Measurements from ENCODE around the gene ERAL1. TPM values are rescaled to one million over a fixed set of nuclear protein-coding genes. Genes with fewer than 3 reads are reported as not detected.

ERAL1 gene
- total and polyA plus RNA-seq, 2 of the 4 experiments (the other 2 are of a cell fraction) = 34.1 to 62.3 TPM

- no peak overlapping the region for H2AFZ ChIP-seq (replicated peaks; ENCODE audit: low read length, poor library complexity)
- H4K20me1 ChIP-seq (ENCODE audit: insufficient read depth, low read length) = peaks cover 41% of the 10 kb centered on the region; the same call in 1 of the 2 replicates
- no peak overlapping the region for H3K18ac ChIP-seq (ENCODE audit: low read depth, low read length)
- peaks cover 51% of the 10 kb centered on the region for H3K36me3 ChIP-seq (ENCODE audit: control insufficient read depth, insufficient read depth, low read length)
- WGBS, 2 experiments (ENCODE audit: extremely low coverage in 2 of 2, insufficient read length in 1 of 2) = 63% methylated on average over 1 of the region's 7 CpGs; no CpG with 5 or more reads in 1 of the 2 experiments
- no peak overlapping the region for H2BK5ac ChIP-seq (ENCODE audit: low read depth, low read length, poor library complexity, severe bottlenecking)
- dilution Hi-C loops (cut with HindIII; ENCODE audit: low sequenced_read_pairs, unreplicated experiment) = no loop called here
- H4K91ac ChIP-seq (ENCODE audit: insufficient read depth, low read depth, low read length) = no peak overlapping the region
- ATAC-seq (ENCODE audit: low read depth) (no peak), DNase-seq (no peak)
- H3K27me3 ChIP-seq (ENCODE audit: control insufficient read depth, insufficient read depth, low read length) = no peaks in the 10 kb centered on the region
- no peak overlapping the region for H3K9ac ChIP-seq (ENCODE audit: low read depth, low read length)
- no peak overlapping the region for H3K56ac ChIP-seq (ENCODE audit: extremely low read depth, insufficient read depth, low read length)
- no peak overlapping the region for H4K5ac ChIP-seq (ENCODE audit: low read depth, low read length)
- H3K4ac ChIP-seq (ENCODE audit: low read depth, low read length) = no peak overlapping the region
- H4K8ac ChIP-seq (ENCODE audit: low read depth in 2 of 2, low read length in 2 of 2) = no peak overlapping the region
- peaks cover 20% of the 10 kb centered on the region for H3K4me1 ChIP-seq (ENCODE audit: control insufficient read depth, insufficient read depth, low read length)
- no peaks in the 10 kb centered on the region for H3K9me3 ChIP-seq (ENCODE audit: control insufficient read depth, insufficient read depth, low read length)
- H2AK9ac ChIP-seq (replicated peaks; ENCODE audit: low read depth, low read length, poor library complexity) = peak overlapping the region; percentile 0
- in situ Hi-C loops (cut with MboI; ENCODE audit: low sequenced_read_pairs) = no loop called here
- no peak overlapping the region for H2BK20ac ChIP-seq (ENCODE audit: low read depth, low read length)
- intact Hi-C loops (cut with micrococcal nuclease) = loop anchor here (5.0 kb wide), 1 partner anchor 40 kb away; no protein-coding TSS in a partner anchor
- H2BK15ac ChIP-seq (ENCODE audit: low read depth, low read length) = no peak overlapping the region
- H2AK5ac ChIP-seq (ENCODE audit: low read depth, low read length) = no peak overlapping the region; the same call in 1 of the 2 replicates
- no peak overlapping the region for H3K4me2 ChIP-seq (ENCODE audit: low read depth, low read length)
- H3K79me1 ChIP-seq (ENCODE audit: low read depth in 1 of 2, low read length in 2 of 2) = peaks cover 11 to 46% of the 10 kb centered on the region in 2 experiments; a peak in 3 of 4 replicates
- peak overlapping the region; percentile 8; the same call in 1 of the 2 replicates for H3K27ac ChIP-seq (ENCODE audit: insufficient read depth, low read length)
- H3K9me1 ChIP-seq (ENCODE audit: insufficient read depth, low read length) = peaks cover 13% of the 10 kb centered on the region
- H3K4me3 ChIP-seq (ENCODE audit: insufficient read depth, low read depth, low read length) = no peak overlapping the region
- BruUV-seq (replicated peaks) = no TSS peak
- ChIA-PET POLR2A (ENCODE audit: unreplicated experiment) (interaction anchor here (0.9 kb wide), 1 partner anchor 143 kb away, joined by 3 read pairs; no protein-coding TSS in a partner anchor), CTCF (interaction anchor here (0.6 kb wide), 1 partner anchor 1791 kb away, joined by 3 read pairs; no protein-coding TSS in a partner anchor)
- no peak overlapping the region for H3K14ac ChIP-seq (replicated peaks; ENCODE audit: low read depth, low read length)
- no peak overlapping the region for H2BK120ac ChIP-seq (ENCODE audit: low read depth, low read length)
- H3K23ac ChIP-seq (ENCODE audit: low read depth, low read length) = no peak overlapping the region
- TF ChIP-seq POLR2A (IDR thresholded peaks at IDR 0.05; ENCODE audit: low read depth, low read length) (no peak), BHLHE40 (IDR thresholded peaks at IDR 0.05; ENCODE audit: low read depth, low read length) (no peak), FOS (IDR thresholded peaks at IDR 0.05; ENCODE audit: low read depth, low read length) (no peak), RFX5 (IDR thresholded peaks at IDR 0.05; ENCODE audit: low read depth, low read length) (no peak), NFE2L2 (IDR thresholded peaks at IDR 0.05; ENCODE audit: low read depth, low read length) (no peak), RCOR1 (IDR thresholded peaks at IDR 0.05; ENCODE audit: insufficient replicate concordance, low read length) (no peak), USF2 (IDR thresholded peaks at IDR 0.05; ENCODE audit: low read depth, low read length) (no peak), MAFK (IDR thresholded peaks at IDR 0.05; ENCODE audit: low read depth, low read length) (no peak), MXI1 (IDR thresholded peaks at IDR 0.05; ENCODE audit: borderline replicate concordance, low read depth, low read length) (no peak), SMC3 (IDR thresholded peaks at IDR 0.05; ENCODE audit: low read depth, low read length) (no peak), CEBPB (IDR thresholded peaks at IDR 0.05; ENCODE audit: low read depth, low read length) (no peak), ELK1 (IDR thresholded peaks at IDR 0.05; ENCODE audit: borderline replicate concordance, low read depth, low read length) (no peak), MAZ (IDR thresholded peaks at IDR 0.05; ENCODE audit: borderline replicate concordance, low read depth, low read length) (no peak), CHD1 (IDR thresholded peaks at IDR 0.05; ENCODE audit: low read depth, low read length) (no peak)
- TF ChIP-seq, protein P1, sequence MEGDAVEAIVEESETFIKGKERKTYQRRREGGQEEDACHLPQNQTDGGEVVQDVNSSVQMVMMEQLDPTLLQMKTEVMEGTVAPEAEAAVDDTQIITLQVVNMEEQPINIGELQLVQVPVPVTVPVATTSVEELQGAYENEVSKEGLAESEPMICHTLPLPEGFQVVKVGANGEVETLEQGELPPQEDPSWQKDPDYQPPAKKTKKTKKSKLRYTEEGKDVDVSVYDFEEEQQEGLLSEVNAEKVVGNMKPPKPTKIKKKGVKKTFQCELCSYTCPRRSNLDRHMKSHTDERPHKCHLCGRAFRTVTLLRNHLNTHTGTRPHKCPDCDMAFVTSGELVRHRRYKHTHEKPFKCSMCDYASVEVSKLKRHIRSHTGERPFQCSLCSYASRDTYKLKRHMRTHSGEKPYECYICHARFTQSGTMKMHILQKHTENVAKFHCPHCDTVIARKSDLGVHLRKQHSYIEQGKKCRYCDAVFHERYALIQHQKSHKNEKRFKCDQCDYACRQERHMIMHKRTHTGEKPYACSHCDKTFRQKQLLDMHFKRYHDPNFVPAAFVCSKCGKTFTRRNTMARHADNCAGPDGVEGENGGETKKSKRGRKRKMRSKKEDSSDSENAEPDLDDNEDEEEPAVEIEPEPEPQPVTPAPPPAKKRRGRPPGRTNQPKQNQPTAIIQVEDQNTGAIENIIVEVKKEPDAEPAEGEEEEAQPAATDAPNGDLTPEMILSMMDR (conservative IDR thresholded peaks at IDR 0.05; ENCODE audit: low read depth, low read length) = no peak
Measured at GRCh38 chr17:28906706-28907438, 52.1 kb downstream of the ERAL1 start.
